ENCODE data around the gene ACACB.

DNA sequence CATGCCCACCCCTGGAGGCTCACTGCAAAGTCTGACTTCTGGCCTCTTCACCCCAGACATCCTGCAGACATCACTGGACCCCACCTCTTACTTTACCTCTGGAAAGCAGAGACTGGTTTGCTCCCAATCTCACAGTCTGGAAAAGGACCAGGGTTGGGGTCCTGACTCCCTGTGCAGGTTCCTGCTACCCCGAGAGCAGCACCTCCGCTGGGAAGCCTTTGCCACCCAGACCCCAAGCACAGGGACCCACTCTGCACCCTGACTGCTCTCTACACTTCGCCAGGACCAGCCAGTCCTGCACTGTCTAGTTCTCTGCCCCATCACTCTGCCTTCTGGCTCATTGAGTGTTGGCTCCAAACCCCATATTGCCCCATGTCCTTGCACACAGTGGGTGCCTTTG, 176.7 kb downstream of the ACACB start:
- TF ChIP-seq POLR2A (IDR thresholded peaks at IDR 0.05) = no peak
- TF ChIP-seq, protein P1, sequence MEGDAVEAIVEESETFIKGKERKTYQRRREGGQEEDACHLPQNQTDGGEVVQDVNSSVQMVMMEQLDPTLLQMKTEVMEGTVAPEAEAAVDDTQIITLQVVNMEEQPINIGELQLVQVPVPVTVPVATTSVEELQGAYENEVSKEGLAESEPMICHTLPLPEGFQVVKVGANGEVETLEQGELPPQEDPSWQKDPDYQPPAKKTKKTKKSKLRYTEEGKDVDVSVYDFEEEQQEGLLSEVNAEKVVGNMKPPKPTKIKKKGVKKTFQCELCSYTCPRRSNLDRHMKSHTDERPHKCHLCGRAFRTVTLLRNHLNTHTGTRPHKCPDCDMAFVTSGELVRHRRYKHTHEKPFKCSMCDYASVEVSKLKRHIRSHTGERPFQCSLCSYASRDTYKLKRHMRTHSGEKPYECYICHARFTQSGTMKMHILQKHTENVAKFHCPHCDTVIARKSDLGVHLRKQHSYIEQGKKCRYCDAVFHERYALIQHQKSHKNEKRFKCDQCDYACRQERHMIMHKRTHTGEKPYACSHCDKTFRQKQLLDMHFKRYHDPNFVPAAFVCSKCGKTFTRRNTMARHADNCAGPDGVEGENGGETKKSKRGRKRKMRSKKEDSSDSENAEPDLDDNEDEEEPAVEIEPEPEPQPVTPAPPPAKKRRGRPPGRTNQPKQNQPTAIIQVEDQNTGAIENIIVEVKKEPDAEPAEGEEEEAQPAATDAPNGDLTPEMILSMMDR (IDR thresholded peaks at IDR 0.05) = no peak
